ENCODE measurements around the gene ATP2B2. TPM values are rescaled to one million over a fixed set of nuclear protein-coding genes. Genes with fewer than 3 reads are reported as not detected.

Gene ATP2B2
- polyA plus RNA-seq, 2 of the 4 experiments (the other 2 are of a cell fraction), result 0.03 to 0.04 TPM

DNA sequence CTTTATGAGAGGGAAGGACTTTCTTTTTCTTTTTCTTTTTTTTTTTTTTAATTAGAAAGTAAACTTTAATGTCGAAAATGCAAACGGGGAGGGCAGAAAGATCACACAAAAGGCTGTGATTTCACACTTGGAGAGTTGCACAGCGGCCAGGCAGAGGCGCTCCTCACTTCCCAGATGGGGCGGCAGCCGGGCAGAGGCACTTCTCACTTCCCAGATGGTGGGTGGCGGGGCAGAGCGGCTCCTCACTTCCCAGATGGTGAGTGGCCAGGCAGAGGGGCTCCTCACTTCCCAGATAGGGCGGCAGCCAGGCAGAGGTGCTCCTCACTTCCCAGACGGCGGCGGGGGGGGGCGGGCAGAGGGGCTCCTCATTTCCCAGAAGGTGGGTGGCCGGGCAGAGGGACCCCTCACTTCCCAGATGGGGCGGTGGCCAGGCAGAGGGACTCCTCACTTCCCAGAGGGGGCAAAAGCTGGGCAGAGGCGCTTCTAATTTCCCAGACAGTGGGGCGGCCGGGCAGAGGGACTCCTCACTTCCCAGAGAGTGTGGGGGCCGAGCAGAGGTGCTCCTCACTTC, 88.6 kb downstream of the ATP2B2 start:
- peak in 1 of 2 experiments; percentile 13; a peak in 1 of 6 replicates for ATAC-seq
- POLR2A ChIA-PET, result no interaction called here
- CTCF ChIA-PET, result interaction anchor here (0.8 to 10.5 kb wide), 12 partner anchors 9 to 341 kb away, joined by 3 to 149 read pairs (median 6); no protein-coding TSS in a partner anchor
- Histone ChIP-seq H3K4me1 (no peaks in the 10 kb centered on the region), H3K4me2 (no peak overlapping the region), H3K4me3 (no peak overlapping the region), H3K27ac (no peak overlapping the region), H3K9me3 (no peaks in the 10 kb centered on the region)
- no peak for FAIRE-seq
- WGBS (ENCODE audit: missing lambda C conversion rate), result 31% methylated on average over 10 of the region's 19 CpGs
- TF ChIP-seq EHF (CRISPR knock-in tag; IDR thresholded peaks at IDR 0.05) (no peak), MYC (IDR thresholded peaks at IDR 0.05; ENCODE audit: borderline replicate concordance, low read length) (no peak), SREBF2 (IDR thresholded peaks at IDR 0.05) (no peak), NPAS2 (CRISPR knock-in tag; IDR thresholded peaks at IDR 0.05; ENCODE audit: borderline replicate concordance) (no peak), NR3C1 (IDR thresholded peaks at IDR 0.05) (no peak), REST (IDR thresholded peaks at IDR 0.05) (no peak), HOXA7 (CRISPR knock-in tag; IDR thresholded peaks at IDR 0.05) (no peak), EHMT2 (IDR thresholded peaks at IDR 0.05; ENCODE audit: low read depth) (no peak), HOXB5 (CRISPR knock-in tag; IDR thresholded peaks at IDR 0.05) (no peak), CBX2 (IDR thresholded peaks at IDR 0.05; ENCODE audit: borderline replicate concordance, low read depth) (no peak)
- TF ChIP-seq, protein P1, sequence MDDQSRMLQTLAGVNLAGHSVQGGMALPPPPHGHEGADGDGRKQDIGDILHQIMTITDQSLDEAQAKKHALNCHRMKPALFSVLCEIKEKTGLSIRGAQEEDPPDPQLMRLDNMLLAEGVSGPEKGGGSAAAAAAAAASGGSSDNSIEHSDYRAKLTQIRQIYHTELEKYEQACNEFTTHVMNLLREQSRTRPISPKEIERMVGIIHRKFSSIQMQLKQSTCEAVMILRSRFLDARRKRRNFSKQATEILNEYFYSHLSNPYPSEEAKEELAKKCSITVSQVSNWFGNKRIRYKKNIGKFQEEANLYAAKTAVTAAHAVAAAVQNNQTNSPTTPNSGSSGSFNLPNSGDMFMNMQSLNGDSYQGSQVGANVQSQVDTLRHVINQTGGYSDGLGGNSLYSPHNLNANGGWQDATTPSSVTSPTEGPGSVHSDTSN (IDR thresholded peaks at IDR 0.05), result no peak
- DNase-seq (ENCODE audit: low read depth in 1 of 2, low spot score in 1 of 2), result no peak

- H3K4me3 ChIP-seq, result no peak overlapping the region
- CTCF ChIA-PET, result interaction anchor here (1.0 to 10.5 kb wide), 5 partner anchors 8 to 327 kb away, joined by 3 to 149 read pairs (median 6); no protein-coding TSS in a partner anchor
- POLR2A ChIA-PET, result no interaction called here
- FAIRE-seq (no peak), DNase-seq (ENCODE audit: low read depth in 1 of 2, low spot score in 1 of 2) (no peak), ATAC-seq (no peak)
- no peaks in the 10 kb centered on the region for H3K9me3 ChIP-seq
- TF ChIP-seq POLR2A (IDR thresholded peaks at IDR 0.05; ENCODE audit: low read length) (no peak), HMGXB4 (CRISPR knock-in tag; IDR thresholded peaks at IDR 0.05; ENCODE audit: borderline replicate concordance) (no peak), KDM5A (IDR thresholded peaks at IDR 0.05) (no peak)
- H3K4me1 ChIP-seq, result no peaks in the 10 kb centered on the region
- 67% methylated on average over 3 of the region's 4 CpGs for WGBS (ENCODE audit: missing lambda C conversion rate)
- H3K4me2 ChIP-seq, result no peak overlapping the region
- no peak overlapping the region for H3K27ac ChIP-seq
Measured at GRCh38 chr3:10413041-10413440, 92.3 kb downstream of the ATP2B2 start.

DNA sequence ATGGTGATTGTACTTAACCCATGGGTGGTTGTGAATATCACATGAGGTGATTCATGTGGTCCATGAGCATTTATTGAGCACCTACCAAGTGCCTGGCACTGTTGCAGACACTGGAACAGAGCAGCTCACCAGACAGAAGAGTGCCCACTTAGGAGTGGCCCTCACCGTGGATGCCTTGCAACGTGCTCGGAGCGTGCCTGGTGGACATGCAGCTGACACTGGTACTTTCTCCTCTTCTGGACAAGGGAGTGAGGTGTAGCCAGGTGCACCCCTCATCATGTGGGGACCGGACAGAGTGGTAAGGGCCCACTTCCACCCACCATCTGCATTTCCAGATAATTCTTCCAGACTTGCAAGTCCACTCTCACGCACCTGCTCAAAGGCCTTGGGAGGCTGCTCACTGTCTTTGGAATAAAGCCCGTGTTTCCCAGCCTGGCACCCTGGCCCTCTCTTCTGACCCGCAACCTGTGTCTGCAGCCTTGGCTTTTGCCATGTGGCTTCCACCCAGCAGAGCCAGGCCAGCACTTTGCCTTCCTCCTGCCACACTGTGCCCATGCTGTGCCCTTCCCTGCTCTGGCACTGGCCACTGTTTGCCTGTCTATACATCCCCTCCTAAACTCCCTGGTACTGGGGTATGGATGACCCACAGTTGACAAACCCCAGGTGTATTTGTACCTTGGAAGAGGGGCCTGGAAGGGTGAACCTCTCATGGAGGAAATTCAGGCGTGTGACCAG, 93.6 kb downstream of the ATP2B2 start:
- ChIA-PET CTCF (interaction anchor here (1.0 to 10.5 kb wide), 3 partner anchors 9 to 328 kb away, joined by 3 to 149 read pairs (median 7); no protein-coding TSS in a partner anchor), POLR2A (no interaction called here)
- TF ChIP-seq CEBPB (IDR thresholded peaks at IDR 0.05) (no peak), ZSCAN20 (CRISPR knock-in tag; IDR thresholded peaks at IDR 0.05) (no peak), MYC (IDR thresholded peaks at IDR 0.05; ENCODE audit: borderline replicate concordance, low read length) (no peak), CHD4 (IDR thresholded peaks at IDR 0.05; ENCODE audit: borderline replicate concordance) (no peak), MAZ (IDR thresholded peaks at IDR 0.05; ENCODE audit: borderline replicate concordance, low read depth, low read length) (no peak), KDM5A (IDR thresholded peaks at IDR 0.05) (no peak), HEYL (CRISPR knock-in tag; IDR thresholded peaks at IDR 0.05) (no peak), CBX8 (IDR thresholded peaks at IDR 0.05) (no peak), HDAC2 (IDR thresholded peaks at IDR 0.05) (no peak)
- TF ChIP-seq, protein P2, sequence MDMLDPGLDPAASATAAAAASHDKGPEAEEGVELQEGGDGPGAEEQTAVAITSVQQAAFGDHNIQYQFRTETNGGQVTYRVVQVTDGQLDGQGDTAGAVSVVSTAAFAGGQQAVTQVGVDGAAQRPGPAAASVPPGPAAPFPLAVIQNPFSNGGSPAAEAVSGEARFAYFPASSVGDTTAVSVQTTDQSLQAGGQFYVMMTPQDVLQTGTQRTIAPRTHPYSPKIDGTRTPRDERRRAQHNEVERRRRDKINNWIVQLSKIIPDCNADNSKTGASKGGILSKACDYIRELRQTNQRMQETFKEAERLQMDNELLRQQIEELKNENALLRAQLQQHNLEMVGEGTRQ (IDR thresholded peaks at IDR 0.05), result no peak

More for the DNA sequence above, 93.6 kb downstream of the ATP2B2 start:
- ATAC-seq (no peak), FAIRE-seq (no peak), DNase-seq (ENCODE audit: low read depth in 1 of 2, low spot score in 1 of 2) (no peak)
- 66% methylated on average over 9 of the region's 9 CpGs for WGBS (ENCODE audit: missing lambda C conversion rate)
- no peak overlapping the region for H3K27ac ChIP-seq
- no peak overlapping the region for H3K4me3 ChIP-seq
- H3K4me1 ChIP-seq, result no peaks in the 10 kb centered on the region
- H3K4me2 ChIP-seq, result no peak overlapping the region
- no peaks in the 10 kb centered on the region for H3K9me3 ChIP-seq
